H1 (cell line): Measurements from ENCODE around the gene UBAP1L. TPM values are rescaled to one million over a fixed set of nuclear protein-coding genes. Genes with fewer than 3 reads are reported as not detected.

Experiments
- CBX5 ChIP-seq: fragments of 300-800, 300-1000 bp; sonication (generic); IDR thresholded peaks from 2 replicates; pipeline ENCODE4 v1.7.1; 2016; ENCODE audit warnings: antibody characterized with exemption, low read length, low read depth
- KDM5A ChIP-seq: fragments of 200-600 bp; IDR thresholded peaks from 2 replicates; pipeline ENCODE4 v1.7.1; 2012; ENCODE audit warnings: mild to moderate bottlenecking, low read length, inconsistent platforms, mixed read lengths
- PHF8 ChIP-seq: fragments of 200-600 bp; sonication (generic); conservative IDR thresholded peaks from 2 replicates; pipeline ENCODE4 v1.7.1; 2012; ENCODE audit warnings: low read depth, mild to moderate bottlenecking, inconsistent platforms, low read length, moderate library complexity
- YY1 ChIP-seq: IDR thresholded peaks from 2 replicates; pipeline ENCODE4 v1.6.1; 2011; ENCODE audit warnings: low read depth, mild to moderate bottlenecking, low read length
- ZNF274 ChIP-seq: IDR thresholded peaks from 2 replicates; pipeline ENCODE4 v1.7.0; 2012; ENCODE audit warnings: low read length, borderline replicate concordance; ENCODE audit errors: extremely low read depth
- polyA plus RNA-seq, 7 experiments: library from polyadenylated mRNA; depleted of rRNA in 3 of 7; stranded (reverse) in 5 of 7; unstranded in 2 of 7; fragments of >200 nt in 5 of 7; fragments of 200-250 nt in 2 of 7; gene quantifications; 1 replicate in 5 of 7; 2 replicates in 1 of 7; 4 replicates in 1 of 7; pipeline versions ENCODE4 v1.2.1 to v1.2.3, GENCODE V29; 2011 to 2013; ENCODE audit warnings: missing spikeins in 2 of 7, mixed read lengths in 2 of 7
- total RNA-seq: library from RNA; stranded (reverse); fragmentation: NEBNext Ultra II Directional; extraction: Animal tissue kit (Norgen Biotek cat#: 25700); gene quantifications from 2 replicates; pipeline ENCODE4 v1.2.1, GENCODE V29; 2021

Gene UBAP1L
- total and polyA plus RNA-seq, 2 of the 8 experiments (the other 6 are each of a cell fraction or from before 2014, with no cell fraction given): 0.67 to 1.7 TPM

DNA sequence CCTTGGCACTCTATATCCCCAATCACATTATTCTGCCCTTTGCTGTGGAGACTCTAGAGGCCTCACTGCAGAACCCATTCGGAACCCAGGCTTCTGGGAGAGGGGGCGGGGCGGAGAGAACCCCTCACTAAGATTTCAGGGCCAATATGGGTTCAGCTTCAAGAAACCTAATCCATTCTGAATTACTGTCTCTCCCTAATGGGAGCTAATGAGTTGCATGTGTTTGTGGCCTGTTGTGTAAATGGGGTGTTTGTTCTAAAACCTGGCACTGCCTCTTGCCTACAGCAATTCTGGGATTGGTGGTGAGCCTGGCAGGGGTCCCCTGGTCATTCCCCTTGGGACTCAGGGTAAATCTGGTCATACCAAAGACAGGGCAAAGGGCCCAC lies 46.6 kb downstream of the UBAP1L start (continued):
- TF ChIP-seq CBX5 (no peak), ZNF274 (no peak), YY1 (no peak), PHF8 (no peak), KDM5A (no peak)
- TF ChIP-seq, all 59 proteins: peak for 0
